Measurements from ENCODE around the gene PHLDB2.

Gene PHLDB2

DNA sequence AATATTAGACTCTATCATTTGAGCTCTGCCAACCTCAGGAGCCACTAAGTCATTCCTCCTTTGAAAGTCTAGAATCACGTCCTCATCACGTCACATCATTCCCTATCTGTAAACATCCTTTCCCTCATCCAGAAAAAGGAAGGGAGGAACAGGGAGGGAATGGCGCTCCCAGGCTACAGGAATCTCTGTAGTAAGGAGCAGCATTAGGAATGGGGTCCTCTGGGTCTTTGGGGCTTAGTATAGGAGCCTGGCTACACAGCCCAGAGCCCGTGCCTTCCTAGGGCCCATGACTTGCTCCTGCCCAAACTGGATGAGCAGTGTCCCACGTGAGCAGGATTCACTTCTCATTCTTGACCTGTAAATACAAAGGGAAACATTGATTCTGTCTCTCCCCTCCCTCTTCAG lies 141.3 kb downstream of the PHLDB2 start:
- TF ChIP-seq, protein P1, sequence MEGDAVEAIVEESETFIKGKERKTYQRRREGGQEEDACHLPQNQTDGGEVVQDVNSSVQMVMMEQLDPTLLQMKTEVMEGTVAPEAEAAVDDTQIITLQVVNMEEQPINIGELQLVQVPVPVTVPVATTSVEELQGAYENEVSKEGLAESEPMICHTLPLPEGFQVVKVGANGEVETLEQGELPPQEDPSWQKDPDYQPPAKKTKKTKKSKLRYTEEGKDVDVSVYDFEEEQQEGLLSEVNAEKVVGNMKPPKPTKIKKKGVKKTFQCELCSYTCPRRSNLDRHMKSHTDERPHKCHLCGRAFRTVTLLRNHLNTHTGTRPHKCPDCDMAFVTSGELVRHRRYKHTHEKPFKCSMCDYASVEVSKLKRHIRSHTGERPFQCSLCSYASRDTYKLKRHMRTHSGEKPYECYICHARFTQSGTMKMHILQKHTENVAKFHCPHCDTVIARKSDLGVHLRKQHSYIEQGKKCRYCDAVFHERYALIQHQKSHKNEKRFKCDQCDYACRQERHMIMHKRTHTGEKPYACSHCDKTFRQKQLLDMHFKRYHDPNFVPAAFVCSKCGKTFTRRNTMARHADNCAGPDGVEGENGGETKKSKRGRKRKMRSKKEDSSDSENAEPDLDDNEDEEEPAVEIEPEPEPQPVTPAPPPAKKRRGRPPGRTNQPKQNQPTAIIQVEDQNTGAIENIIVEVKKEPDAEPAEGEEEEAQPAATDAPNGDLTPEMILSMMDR (IDR thresholded peaks at IDR 0.05; ENCODE audit: low read depth, low read length): no peak
- H3K4me3 ChIP-seq (ENCODE audit: low read depth, low read length): no peak overlapping the region

DNA sequence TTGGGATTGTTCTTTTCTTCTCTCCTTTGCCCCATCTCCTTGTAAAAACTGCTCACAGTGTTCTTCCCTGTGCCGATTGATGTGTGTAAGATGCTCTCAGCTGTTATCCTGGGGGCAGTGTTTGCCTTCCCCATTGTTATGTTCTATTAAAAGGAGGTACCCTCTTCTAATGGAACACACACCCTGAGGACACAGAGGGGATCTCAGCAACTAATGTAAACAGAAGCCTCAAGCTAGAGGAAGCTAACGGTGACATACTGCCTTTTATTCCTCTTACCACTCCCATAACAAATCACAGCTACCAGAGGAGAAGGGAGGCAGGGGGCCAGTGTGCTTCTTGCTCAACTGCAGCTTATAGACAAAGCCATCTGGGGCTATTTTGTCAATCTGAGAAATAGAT lies 141.9 kb downstream of the PHLDB2 start:
- H3K4me3 ChIP-seq (ENCODE audit: low read depth, low read length): no peak overlapping the region

DNA sequence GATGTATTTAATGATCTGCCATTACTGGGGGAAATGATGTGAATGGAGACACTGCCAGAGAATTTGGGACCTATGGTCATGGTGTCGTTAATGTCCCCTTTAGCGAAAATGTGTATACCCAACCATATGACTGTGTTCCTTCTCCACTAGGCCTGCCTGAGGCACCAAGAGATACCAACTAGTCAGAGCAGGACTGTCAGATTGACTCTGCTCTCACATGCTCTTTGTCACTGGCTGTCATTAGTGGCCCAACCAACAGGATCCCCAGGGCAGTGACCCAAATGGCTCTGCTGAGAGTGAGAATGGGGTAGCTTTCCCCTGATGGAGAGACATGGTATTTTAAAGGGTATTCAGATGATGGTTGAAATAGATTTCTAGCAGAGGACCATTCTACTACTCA lies 142.5 kb downstream of the PHLDB2 start:
- H3K4me3 ChIP-seq (ENCODE audit: low read depth, low read length): no peak overlapping the region
- TF ChIP-seq, protein P1 (IDR thresholded peaks at IDR 0.05; ENCODE audit: low read depth, low read length): no peak

More for the DNA sequence above, 141.9 kb downstream of the PHLDB2 start:
- TF ChIP-seq, protein P1 (IDR thresholded peaks at IDR 0.05; ENCODE audit: low read depth, low read length): no peak

DNA sequence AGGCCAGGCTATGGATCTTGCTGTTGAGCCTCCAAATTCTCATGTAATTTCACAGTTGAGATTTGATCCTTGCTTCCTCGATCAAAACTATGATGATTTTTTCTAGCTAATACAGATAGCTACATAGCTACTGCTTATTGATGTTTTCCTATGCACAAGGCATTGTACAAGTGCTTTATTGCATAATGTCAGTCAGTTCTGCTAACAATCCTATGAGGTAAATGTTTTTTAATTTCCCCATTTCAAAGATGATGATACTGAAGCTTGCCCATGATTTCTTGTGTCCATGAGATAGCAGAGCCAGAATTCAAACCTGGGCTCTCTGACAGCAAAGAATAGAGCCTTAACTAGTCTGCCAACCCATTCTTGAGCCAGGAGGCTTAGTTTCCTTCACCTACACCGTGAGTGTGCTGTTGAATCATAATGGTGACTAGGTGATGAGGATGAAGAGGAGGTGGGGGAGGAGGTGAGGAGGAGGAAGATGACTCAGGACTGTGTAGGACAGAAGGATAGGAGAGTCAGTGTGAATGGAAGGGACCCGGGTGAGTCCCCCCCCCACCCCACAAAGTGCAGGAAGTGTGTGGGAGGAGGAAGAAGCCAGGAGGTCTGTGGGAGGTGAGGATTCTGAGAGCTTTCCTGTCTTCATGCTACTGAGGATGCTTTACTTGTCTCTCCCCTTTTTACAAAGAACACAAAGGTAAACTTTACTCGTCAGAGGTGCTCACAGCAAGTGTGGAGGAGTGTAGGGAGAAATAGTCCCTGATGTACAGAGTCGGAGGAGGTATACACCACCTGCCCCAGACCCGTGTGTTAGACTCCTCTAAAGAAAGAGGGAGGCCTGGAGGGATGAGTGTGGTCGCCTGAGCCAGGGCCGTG lies 143.3 kb downstream of the PHLDB2 start:
- TF ChIP-seq, protein P1 (IDR thresholded peaks at IDR 0.05; ENCODE audit: low read depth, low read length): no peak
- no peak overlapping the region for H3K4me3 ChIP-seq (ENCODE audit: low read depth, low read length)

DNA sequence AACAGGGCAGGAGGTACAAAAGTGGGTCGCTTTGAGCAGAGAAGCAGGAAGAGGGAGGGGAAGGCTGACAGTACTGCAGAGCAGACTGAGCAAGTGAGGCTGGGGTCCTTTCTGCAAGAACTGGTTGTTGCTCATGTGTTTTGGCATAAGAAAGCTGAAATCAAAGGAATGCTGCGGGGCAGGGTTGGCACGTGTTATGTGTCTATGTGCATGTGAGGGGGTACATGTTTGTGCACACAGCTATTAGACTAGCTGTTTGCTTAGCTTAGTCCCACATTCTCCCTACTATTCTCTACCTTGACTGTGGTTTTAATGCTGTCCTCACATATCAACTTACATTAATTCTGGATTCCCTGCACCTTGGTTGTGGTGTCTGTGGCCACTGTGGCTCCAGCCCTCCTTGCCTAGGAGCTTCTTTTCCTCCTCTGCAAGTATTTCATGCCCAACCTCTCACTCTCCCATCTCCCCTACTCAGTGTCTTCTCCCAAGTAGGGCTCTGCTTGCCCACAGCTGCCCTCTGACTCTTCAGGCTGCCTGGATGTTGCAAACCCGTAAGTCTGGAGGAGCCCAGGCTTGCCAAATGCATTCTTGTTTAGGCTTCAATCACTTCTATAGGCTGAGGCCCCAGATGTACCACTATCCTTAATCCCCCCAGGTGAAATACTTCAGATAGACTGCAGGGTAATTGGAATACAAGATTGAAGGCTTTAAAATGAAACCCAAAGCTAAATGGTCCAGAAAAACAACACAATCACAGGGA lies 144.4 kb downstream of the PHLDB2 start:
- no peak overlapping the region for H3K4me3 ChIP-seq (ENCODE audit: low read depth, low read length)
- TF ChIP-seq, protein P1 (IDR thresholded peaks at IDR 0.05; ENCODE audit: low read depth, low read length): no peak

DNA sequence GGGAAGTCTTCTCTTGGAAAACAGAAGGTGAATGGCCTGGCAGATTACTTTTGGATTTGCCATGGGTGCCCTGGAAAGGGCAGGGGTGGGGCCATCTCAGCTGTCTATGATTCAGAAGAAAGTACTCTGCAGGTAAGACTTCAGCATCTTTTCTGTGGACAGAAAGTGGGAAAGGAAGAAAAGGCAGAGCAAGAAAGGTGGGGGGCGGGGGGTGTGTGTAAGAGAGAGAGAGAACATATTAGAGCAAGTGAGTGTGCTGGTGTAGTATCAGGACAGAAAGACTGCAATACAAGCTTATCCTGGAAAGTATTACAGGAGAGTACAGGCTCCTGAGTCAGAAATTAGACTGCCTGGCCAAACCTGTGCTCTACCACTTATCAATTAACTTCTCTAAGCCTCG lies 145.1 kb downstream of the PHLDB2 start:
- TF ChIP-seq, protein P1 (IDR thresholded peaks at IDR 0.05; ENCODE audit: low read depth, low read length): no peak
- H3K4me3 ChIP-seq (ENCODE audit: low read depth, low read length): no peak overlapping the region

DNA sequence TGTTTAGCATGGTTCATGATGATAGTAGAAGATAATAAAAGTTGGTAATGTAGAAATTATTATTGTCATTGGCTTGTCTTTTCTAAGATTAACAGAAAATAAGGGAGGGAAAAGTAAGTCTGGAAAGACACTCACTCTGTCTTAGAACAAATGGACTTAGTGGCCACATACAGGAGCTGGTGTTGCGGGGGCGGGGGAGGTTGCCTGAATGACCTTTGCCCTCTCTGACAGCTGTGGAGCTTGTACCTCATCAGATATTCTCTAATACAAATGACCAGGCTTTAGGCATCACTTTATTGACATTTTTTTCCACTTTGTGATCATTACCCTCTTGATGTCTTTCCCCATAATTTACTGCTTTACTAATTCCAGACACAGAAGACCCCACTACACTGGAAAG lies 145.6 kb downstream of the PHLDB2 start:
- TF ChIP-seq, protein P1 (IDR thresholded peaks at IDR 0.05; ENCODE audit: low read depth, low read length): no peak

More for the DNA sequence above, 145.6 kb downstream of the PHLDB2 start:
- H3K4me3 ChIP-seq (ENCODE audit: low read depth, low read length): no peak overlapping the region

Measured in WI38 (cell line).